ENCODE data around the gene COBL.

The COBL gene

GRCh38 chr7:51242881-51243518 lies 73.6 kb downstream of the COBL start:
- no peak for DNase-seq (ENCODE audit: low read depth)
- TF ChIP-seq CTCF (conservative IDR thresholded peaks at IDR 0.05; ENCODE audit: low read depth, low read length) = no peak
- no peak overlapping the region for H3K4me3 ChIP-seq (ENCODE audit: low read depth, low read length)

GRCh38 chr7:51242007-51242691 lies 74.5 kb downstream of the COBL start:
- no peak for DNase-seq (ENCODE audit: low read depth)
- H3K4me3 ChIP-seq (ENCODE audit: low read depth, low read length) = no peak overlapping the region
- no peak for TF ChIP-seq CTCF (conservative IDR thresholded peaks at IDR 0.05; ENCODE audit: low read depth, low read length)

DNA sequence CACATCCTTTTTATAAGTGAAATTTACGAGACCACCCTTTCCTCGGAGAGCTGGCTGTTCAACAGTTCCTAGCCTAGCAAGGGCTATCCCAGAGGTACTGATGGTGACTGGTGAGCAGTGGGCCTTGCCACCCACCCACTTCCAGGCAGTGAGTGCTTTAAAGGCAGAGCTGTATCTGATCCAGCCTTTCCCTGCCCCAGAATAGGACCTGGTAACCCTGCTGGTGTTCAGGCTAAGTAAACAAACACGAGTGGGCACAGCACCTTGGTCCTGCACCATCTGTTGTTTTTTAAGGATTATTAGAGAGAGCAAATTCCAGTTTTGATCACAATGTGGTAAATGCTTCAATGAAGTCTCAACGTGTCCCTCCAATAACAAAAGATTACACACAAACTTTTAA lies 75.7 kb downstream of the COBL start:
- no peak for DNase-seq (ENCODE audit: low read depth)
- no peak for TF ChIP-seq CTCF (conservative IDR thresholded peaks at IDR 0.05; ENCODE audit: low read depth, low read length)
- H3K4me3 ChIP-seq (ENCODE audit: low read depth, low read length) = no peak overlapping the region

GRCh38 chr7:51239691-51240090 lies 76.9 kb downstream of the COBL start:
- H3K4me3 ChIP-seq (ENCODE audit: low read depth, low read length) = no peak overlapping the region
- TF ChIP-seq CTCF (conservative IDR thresholded peaks at IDR 0.05; ENCODE audit: low read depth, low read length) = no peak
- DNase-seq (ENCODE audit: low read depth) = no peak

GRCh38 chr7:51238981-51239495 lies 77.6 kb downstream of the COBL start:
- TF ChIP-seq CTCF (conservative IDR thresholded peaks at IDR 0.05; ENCODE audit: low read depth, low read length) = no peak
- no peak for DNase-seq (ENCODE audit: low read depth)
- no peak overlapping the region for H3K4me3 ChIP-seq (ENCODE audit: low read depth, low read length)

DNA sequence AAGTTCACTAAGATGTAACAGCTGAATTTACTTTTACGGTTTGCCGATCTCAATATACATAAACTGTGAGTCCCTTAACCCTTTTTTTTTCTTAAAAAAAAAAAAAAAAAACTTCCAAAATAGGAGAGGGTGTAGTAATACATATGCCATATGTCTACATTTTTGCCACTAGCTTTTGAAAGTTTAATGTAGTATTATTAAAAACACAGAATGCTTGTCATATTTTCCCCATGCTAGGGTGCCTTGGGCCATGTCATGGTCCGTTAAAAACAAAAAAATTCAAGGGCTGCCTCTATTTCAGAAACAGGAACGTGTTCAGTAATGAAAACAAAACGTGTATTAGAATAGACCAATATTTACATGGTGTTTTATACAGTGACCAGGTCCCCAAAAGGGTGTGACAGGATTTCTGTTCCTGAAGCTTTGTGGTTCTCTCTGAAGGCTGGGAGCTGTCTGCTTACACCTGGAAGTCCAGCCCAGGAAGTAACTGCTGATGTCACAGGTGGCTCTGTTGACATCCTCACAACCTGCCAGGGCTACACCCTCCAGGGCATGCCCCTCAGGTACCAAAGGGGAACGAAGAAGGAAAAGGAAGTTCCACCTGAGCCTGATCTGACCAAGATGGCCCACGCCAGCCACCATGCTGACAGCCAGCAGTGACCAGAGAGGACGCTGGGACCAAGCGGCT lies 79.0 kb downstream of the COBL start:
- TF ChIP-seq CTCF (conservative IDR thresholded peaks at IDR 0.05; ENCODE audit: low read depth, low read length) = no peak
- DNase-seq (ENCODE audit: low read depth) = no peak
- no peak overlapping the region for H3K4me3 ChIP-seq (ENCODE audit: low read depth, low read length)

All from choroid plexus epithelial cell (primary cell).